ENCODE measurements around the gene THADA. TPM values are rescaled to one million over a fixed set of nuclear protein-coding genes. Genes with fewer than 3 reads are reported as not detected.

Gene THADA
- total and polyA plus RNA-seq, 7 experiments from 2014 or later: 11.7 to 43.0 (median 39.6) TPM

- Histone ChIP-seq H3K36me3 (ENCODE audit: control insufficient read depth in 2 of 3, insufficient read depth in 3 of 3, low read length in 3 of 3) (no peaks in the 10 kb centered on the region), H3K4me1 (ENCODE audit: control insufficient read depth in 2 of 2, insufficient read depth in 2 of 2, low read length in 2 of 2) (no peaks in the 10 kb centered on the region), H3K27ac (ENCODE audit: low read depth, low read length) (no peak overlapping the region), H3K9me3 (ENCODE audit: control insufficient read depth in 2 of 3, low read length in 3 of 3) (no peaks in the 10 kb centered on the region), H3K27me3 (ENCODE audit: control insufficient read depth in 2 of 2, insufficient read depth in 2 of 2, low read length in 2 of 2) (no peaks in the 10 kb centered on the region), H3K4me3 (ENCODE audit: low read length) (no peak overlapping the region)
- Mint-ChIP-seq H3K9me3 (peaks cover 0 to 1% (median 0%) of the 10 kb centered on the region in 11 donors), H3K27ac (no peak overlapping the region), H3K36me3 (peaks cover 11 to 52% (median 22%) of the 10 kb centered on the region in 5 donors), H3K4me1 (peaks cover 0 to 26% (median 11%) of the 10 kb centered on the region in 7 donors), H3K27me3 (no peaks in the 10 kb centered on the region), H3K4me3 (no peak overlapping the region)
- DNase-seq (no peak), ATAC-seq (no peak)
- ChIA-PET CTCF (interaction anchor here (0.9 kb wide), 1 partner anchor 20 kb away, joined by 3 read pairs; no protein-coding TSS in a partner anchor), POLR2A (no interaction called here)
- intact Hi-C loops (cut with micrococcal nuclease): no loop called here
Measured at GRCh38 chr2:43464590-43464989, 131.2 kb downstream of the THADA start.

- H3K27me3 ChIP-seq (ENCODE audit: control insufficient read depth in 2 of 2, insufficient read depth in 2 of 2, low read length in 2 of 2): no peaks in the 10 kb centered on the region
- ChIA-PET CTCF (interaction anchor here (0.6 to 1.8 kb wide), 2 partner anchors 19 to 59 kb away, joined by 3 to 4 read pairs; no protein-coding TSS in a partner anchor), POLR2A (no interaction called here)
- intact Hi-C loops (cut with micrococcal nuclease): no loop called here
- ATAC-seq (no peak), DNase-seq (no peak)
- Mint-ChIP-seq H3K36me3 (peaks cover 11 to 48% (median 26%) of the 10 kb centered on the region in 5 donors), H3K9me3 (peaks cover 0 to 1% (median 0%) of the 10 kb centered on the region in 11 donors), H3K27ac (no peak overlapping the region), H3K27me3 (no peaks in the 10 kb centered on the region), H3K4me1 (peaks cover 5 to 32% (median 13%) of the 10 kb centered on the region in 7 donors), H3K4me3 (no peak overlapping the region)
- no peaks in the 10 kb centered on the region for H3K9me3 ChIP-seq (ENCODE audit: control insufficient read depth in 2 of 3, low read length in 3 of 3)
- no peak overlapping the region for H3K27ac ChIP-seq (ENCODE audit: low read depth, low read length)
- no peaks in the 10 kb centered on the region for H3K4me1 ChIP-seq (ENCODE audit: control insufficient read depth in 2 of 2, insufficient read depth in 2 of 2, low read length in 2 of 2)
- no peak overlapping the region for H3K4me3 ChIP-seq (ENCODE audit: low read length)
- H3K36me3 ChIP-seq (ENCODE audit: control insufficient read depth in 2 of 3, insufficient read depth in 3 of 3, low read length in 3 of 3): no peaks in the 10 kb centered on the region
Measured at GRCh38 chr2:43462866-43463641, 132.8 kb downstream of the THADA start.

GRCh38 chr2:43461453-43462073 lies 134.3 kb downstream of the THADA start:
- no peaks in the 10 kb centered on the region for H3K27me3 ChIP-seq (ENCODE audit: control insufficient read depth in 2 of 2, insufficient read depth in 2 of 2, low read length in 2 of 2)
- Mint-ChIP-seq H3K27ac (no peak overlapping the region), H3K4me1 (peaks cover 8 to 35% (median 16%) of the 10 kb centered on the region in 7 donors), H3K4me3 (no peak overlapping the region), H3K27me3 (no peaks in the 10 kb centered on the region), H3K9me3 (peaks cover 0 to 1% (median 0%) of the 10 kb centered on the region in 11 donors), H3K36me3 (peaks cover 11 to 45% (median 26%) of the 10 kb centered on the region in 5 donors)
- ChIA-PET POLR2A (no interaction called here), CTCF (no interaction called here)
- no peak overlapping the region for H3K27ac ChIP-seq (ENCODE audit: low read depth, low read length)
- H3K4me3 ChIP-seq (ENCODE audit: low read length): no peak overlapping the region
- ATAC-seq: peak; percentile 26
- intact Hi-C loops (cut with micrococcal nuclease): no loop called here
- H3K4me1 ChIP-seq (ENCODE audit: control insufficient read depth in 2 of 2, insufficient read depth in 2 of 2, low read length in 2 of 2): no peaks in the 10 kb centered on the region
- H3K36me3 ChIP-seq (ENCODE audit: control insufficient read depth in 2 of 3, insufficient read depth in 3 of 3, low read length in 3 of 3): no peaks in the 10 kb centered on the region
- no peak for DNase-seq
- no peaks in the 10 kb centered on the region for H3K9me3 ChIP-seq (ENCODE audit: control insufficient read depth in 2 of 3, low read length in 3 of 3)

GRCh38 chr2:43460611-43461365 lies 135.1 kb downstream of the THADA start:
- H3K4me1 ChIP-seq (ENCODE audit: control insufficient read depth in 2 of 2, insufficient read depth in 2 of 2, low read length in 2 of 2): no peaks in the 10 kb centered on the region
- H3K36me3 Mint-ChIP-seq: peaks cover 5 to 41% (median 18%) of the 10 kb centered on the region in 5 donors
- H3K27ac ChIP-seq (ENCODE audit: low read depth, low read length): no peak overlapping the region
- ATAC-seq (no peak), DNase-seq (no peak)
- H3K9me3 Mint-ChIP-seq: no peaks in the 10 kb centered on the region
- ChIA-PET CTCF (interaction anchor here (0.6 kb wide), 1 partner anchor 32 kb away, joined by 6 read pairs; no protein-coding TSS in a partner anchor), POLR2A (no interaction called here)
- intact Hi-C loops (cut with micrococcal nuclease): no loop called here
- H3K9me3 ChIP-seq (ENCODE audit: control insufficient read depth in 2 of 3, low read length in 3 of 3): no peaks in the 10 kb centered on the region
- H3K27me3 ChIP-seq (ENCODE audit: control insufficient read depth in 2 of 2, insufficient read depth in 2 of 2, low read length in 2 of 2): no peaks in the 10 kb centered on the region
- H3K4me1 Mint-ChIP-seq: peaks cover 3 to 37% (median 17%) of the 10 kb centered on the region in 7 donors
- no peaks in the 10 kb centered on the region for H3K36me3 ChIP-seq (ENCODE audit: control insufficient read depth in 2 of 3, insufficient read depth in 3 of 3, low read length in 3 of 3)
- no peak overlapping the region for H3K4me3 ChIP-seq (ENCODE audit: low read length)
- H3K4me3 Mint-ChIP-seq: no peak overlapping the region
- no peaks in the 10 kb centered on the region for H3K27me3 Mint-ChIP-seq
- no peak overlapping the region for H3K27ac Mint-ChIP-seq

- no peaks in the 10 kb centered on the region for H3K9me3 ChIP-seq (ENCODE audit: control insufficient read depth in 2 of 3, low read length in 3 of 3)
- Mint-ChIP-seq H3K36me3 (peaks cover 9 to 41% (median 13%) of the 10 kb centered on the region in 5 donors), H3K4me1 (peaks cover 3 to 36% (median 18%) of the 10 kb centered on the region in 7 donors), H3K27me3 (no peaks in the 10 kb centered on the region), H3K4me3 (no peak overlapping the region), H3K9me3 (no peaks in the 10 kb centered on the region), H3K27ac (no peak overlapping the region)
- intact Hi-C loops (cut with micrococcal nuclease): no loop called here
- no peak overlapping the region for H3K4me3 ChIP-seq (ENCODE audit: low read length)
- no peak for DNase-seq
- H3K36me3 ChIP-seq (ENCODE audit: control insufficient read depth in 2 of 3, insufficient read depth in 3 of 3, low read length in 3 of 3): no peaks in the 10 kb centered on the region
- no peaks in the 10 kb centered on the region for H3K27me3 ChIP-seq (ENCODE audit: control insufficient read depth in 2 of 2, insufficient read depth in 2 of 2, low read length in 2 of 2)
- no peak for ATAC-seq
- no peak overlapping the region for H3K27ac ChIP-seq (ENCODE audit: low read depth, low read length)
- H3K4me1 ChIP-seq (ENCODE audit: control insufficient read depth in 2 of 2, insufficient read depth in 2 of 2, low read length in 2 of 2): no peaks in the 10 kb centered on the region
- ChIA-PET POLR2A (no interaction called here), CTCF (interaction anchor here (0.6 kb wide), 1 partner anchor 32 kb away, joined by 6 read pairs; no protein-coding TSS in a partner anchor)
Measured at GRCh38 chr2:43460174-43460546, 135.7 kb downstream of the THADA start.

- Mint-ChIP-seq H3K9me3 (no peaks in the 10 kb centered on the region), H3K4me3 (no peak overlapping the region), H3K27me3 (no peaks in the 10 kb centered on the region), H3K27ac (no peak overlapping the region), H3K4me1 (peaks cover 3 to 31% (median 20%) of the 10 kb centered on the region in 7 donors), H3K36me3 (peaks cover 9 to 41% (median 14%) of the 10 kb centered on the region in 5 donors)
- no peaks in the 10 kb centered on the region for H3K4me1 ChIP-seq (ENCODE audit: control insufficient read depth in 2 of 2, insufficient read depth in 2 of 2, low read length in 2 of 2)
- no peak overlapping the region for H3K4me3 ChIP-seq (ENCODE audit: low read length)
- intact Hi-C loops (cut with micrococcal nuclease): no loop called here
- no peaks in the 10 kb centered on the region for H3K9me3 ChIP-seq (ENCODE audit: control insufficient read depth in 2 of 3, low read length in 3 of 3)
- no peak overlapping the region for H3K27ac ChIP-seq (ENCODE audit: low read depth, low read length)
- POLR2A ChIA-PET: no interaction called here
- ATAC-seq (peak; percentile 49), DNase-seq (no peak)
- CTCF ChIA-PET: interaction anchor here (0.6 kb wide), 1 partner anchor 33 kb away, joined by 6 read pairs; no protein-coding TSS in a partner anchor
- no peaks in the 10 kb centered on the region for H3K27me3 ChIP-seq (ENCODE audit: control insufficient read depth in 2 of 2, insufficient read depth in 2 of 2, low read length in 2 of 2)
- H3K36me3 ChIP-seq (ENCODE audit: control insufficient read depth in 2 of 3, insufficient read depth in 3 of 3, low read length in 3 of 3): no peaks in the 10 kb centered on the region
Measured at GRCh38 chr2:43459446-43460173, 136.2 kb downstream of the THADA start.
